Loucy (cell line): ENCODE results near the gene U2AF1.
"Not testable (repeated sequence)": the region's sequence is repeated elsewhere in the genome, so short reads cannot be mapped to it uniquely, and the experiment has no call there.

Experiments used
- CTCF ChIP-seq: fragments of 200-600 bp; sonication (generic); conservative IDR thresholded peaks from 2 replicates; pipeline ENCODE4 v1.5.1; 2014; ENCODE audit warnings: mild to moderate bottlenecking, antibody characterized with exemption, low read length
- EZH2phosphoT487 ChIP-seq: fragments of 200-600 bp; IDR thresholded peaks from 2 replicates; pipeline ENCODE4 v1.6.1; 2018; ENCODE audit warnings: antibody characterized with exemption, mild to moderate bottlenecking, moderate library complexity, borderline replicate concordance

DNA sequence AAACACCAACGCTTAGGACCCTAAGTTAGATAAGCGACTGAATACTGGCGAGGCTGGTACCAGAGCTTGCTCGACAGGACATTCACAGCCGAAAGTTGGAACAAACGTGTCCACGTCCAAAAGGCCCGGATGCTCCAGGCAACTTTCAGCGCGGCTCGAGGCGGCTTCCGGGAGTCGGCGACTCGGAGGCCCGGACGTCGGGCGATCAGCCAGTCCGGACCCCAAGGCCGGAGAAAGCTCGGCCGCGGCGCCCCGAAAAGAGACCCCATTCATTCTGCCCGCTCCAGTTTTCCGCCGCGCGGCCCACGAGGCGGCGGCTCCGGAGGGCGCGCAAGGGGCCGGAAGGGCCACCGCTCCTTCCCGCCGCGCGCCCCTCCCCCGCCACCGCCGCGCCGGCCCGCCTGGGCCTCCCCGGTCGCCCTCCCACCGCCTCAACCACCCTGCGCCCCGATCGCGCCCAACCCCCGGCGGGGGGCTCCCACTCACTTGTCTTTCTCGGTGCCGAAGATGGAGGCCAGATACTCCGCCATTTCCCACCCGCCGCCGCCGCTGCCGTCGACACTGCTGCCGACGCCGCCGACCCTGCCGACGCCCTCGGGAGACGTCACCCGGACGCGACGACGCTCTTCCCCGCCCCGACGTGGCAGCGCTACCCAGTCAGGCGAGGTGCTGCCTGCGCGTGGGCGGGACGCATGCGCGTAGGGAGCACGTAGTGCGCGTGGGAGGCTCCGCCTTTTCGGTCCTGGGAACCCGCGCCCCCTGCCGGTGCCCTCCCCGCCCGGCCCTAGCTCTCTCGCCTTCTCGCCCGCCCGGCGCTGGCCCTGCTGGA is at the start of gene U2AF1:
- not testable (repeated sequence) for TF ChIP-seq EZH2phosphoT487, CTCF
